Loucy (cell line): ENCODE data around the gene OPA3.
"Not testable (repeated sequence)": the region's sequence is repeated elsewhere in the genome, so short reads cannot be mapped to it uniquely, and the experiment has no call there.

Source experiments
- H2AFZ ChIP-seq: fragments of 200-600 bp; sonication (generic); 2 replicates; pipeline ENCODE4 v1.6.0; 2016; ENCODE audit warnings: antibody characterized with exemption, mild to moderate bottlenecking, low read length, moderate library complexity
- H3F3A ChIP-seq: fragments of 200-600 bp; 2 replicates; pipeline ENCODE4 v1.6.0; 2016; ENCODE audit warnings: antibody characterized with exemption, low read depth, mild to moderate bottlenecking
- H3K27me3 ChIP-seq: fragments of 200-600 bp; sonication (generic); 2 replicates; pipeline ENCODE4 v1.6.1; 2014; ENCODE audit warnings: low read length, mild to moderate bottlenecking; ENCODE audit not compliant: insufficient read depth, poor library complexity, severe bottlenecking
- H3K36me3 ChIP-seq: fragments of 200-600 bp; sonication (generic); 2 replicates; pipeline ENCODE4 v1.6.1; 2016; ENCODE audit warnings: low read length; ENCODE audit not compliant: insufficient read depth
- H3K4me1 ChIP-seq: fragments of 200-600 bp; sonication (generic); 2 replicates; pipeline ENCODE4 v1.5.1; 2014; ENCODE audit warnings: low read length, mild to moderate bottlenecking; ENCODE audit not compliant: insufficient read depth, poor library complexity, severe bottlenecking
- H3K4me2 ChIP-seq: fragments of 200-600 bp; sonication (generic); 2 replicates; pipeline ENCODE4 v1.6.0; 2014; ENCODE audit warnings: antibody characterized with exemption, low read length, low read depth, mild to moderate bottlenecking; ENCODE audit not compliant: poor library complexity, severe bottlenecking
- H3K4me3 ChIP-seq: fragments of 200-600 bp; sonication (generic); 2 replicates; pipeline ENCODE4 v1.5.1; 2014; ENCODE audit warnings: low read length, mild to moderate bottlenecking, mixed read lengths; ENCODE audit not compliant: poor library complexity, severe bottlenecking
- H3K79me2 ChIP-seq: fragments of 200-600 bp; sonication (generic); 2 replicates; pipeline ENCODE4 v1.6.1; 2014; ENCODE audit warnings: low read length; ENCODE audit not compliant: insufficient read depth
- H3K9ac ChIP-seq: fragments of 200-600 bp; sonication (generic); 2 replicates; pipeline ENCODE4 v1.6.0; 2014; ENCODE audit warnings: mild to moderate bottlenecking, low read depth, low read length, moderate library complexity; ENCODE audit not compliant: poor library complexity, severe bottlenecking
- H3K9me2 ChIP-seq: fragments of 200-600 bp; sonication (generic); replicated peaks from 2 replicates; pipeline ENCODE4 v1.6.1; 2016; ENCODE audit warnings: low read depth, low read length, mixed read lengths
- H3K9me3 ChIP-seq: fragments of 200-600 bp; sonication (generic); 2 replicates; pipeline ENCODE4 v1.6.1; 2014; ENCODE audit warnings: mild to moderate bottlenecking, antibody characterized with exemption, low read length, low read depth; ENCODE audit not compliant: insufficient read depth
- H4K20me1 ChIP-seq: fragments of 200-600 bp; sonication (generic); 2 replicates; pipeline ENCODE4 v1.6.0; 2014; ENCODE audit warnings: antibody characterized with exemption, low read length, mild to moderate bottlenecking; ENCODE audit not compliant: insufficient read depth, poor library complexity, severe bottlenecking
- CTCF ChIP-seq: fragments of 200-600 bp; sonication (generic); conservative IDR thresholded peaks from 2 replicates; pipeline ENCODE4 v1.5.1; 2014; ENCODE audit warnings: mild to moderate bottlenecking, antibody characterized with exemption, low read length
- EZH2phosphoT487 ChIP-seq: fragments of 200-600 bp; IDR thresholded peaks from 2 replicates; pipeline ENCODE4 v1.6.1; 2018; ENCODE audit warnings: antibody characterized with exemption, mild to moderate bottlenecking, moderate library complexity, borderline replicate concordance

OPA3 gene

DNA sequence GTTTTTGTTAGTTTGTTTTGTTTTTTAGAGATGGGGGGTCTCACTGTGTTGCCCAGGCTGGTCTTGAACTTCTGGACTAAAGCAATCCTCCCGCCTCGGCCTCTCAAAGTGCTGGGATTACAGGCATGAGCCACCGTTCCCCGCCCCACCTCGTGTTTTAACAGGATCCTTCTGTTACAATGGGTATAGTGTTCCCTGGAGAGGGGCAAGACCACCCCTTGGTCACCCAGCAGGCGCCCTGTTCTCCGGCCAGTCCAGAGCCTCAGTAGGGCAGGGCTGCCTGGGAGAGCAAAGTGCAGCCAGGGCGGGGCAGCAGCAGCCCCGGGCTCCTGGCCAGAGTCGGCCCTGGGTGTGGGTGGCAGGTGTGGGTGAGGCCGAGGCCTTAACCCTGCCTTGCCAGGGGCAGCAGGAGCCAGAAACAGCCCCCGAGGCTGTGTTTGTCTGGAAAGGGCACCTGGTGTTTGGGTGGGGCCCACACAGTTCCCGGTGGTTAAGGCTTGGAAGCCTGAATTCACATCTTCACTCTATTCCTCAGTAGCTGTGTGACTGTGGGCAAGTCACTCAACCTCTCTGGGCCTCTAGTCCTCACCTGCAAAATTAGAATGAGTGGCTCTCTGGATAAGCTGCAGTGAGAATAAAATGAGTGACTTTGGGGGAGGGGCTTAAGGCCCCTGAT lies 70.1 kb downstream of the OPA3 start:
- Histone ChIP-seq H3K4me1 (peaks cover 45% of the 10 kb centered on the region), H3K79me2 (peaks cover 81% of the 10 kb centered on the region), H3K4me2 (peak overlapping the region; percentile 59), H3K4me3 (peak overlapping the region; percentile 16), H3K36me3 (peaks cover 42% of the 10 kb centered on the region; the same call in 1 of the 2 replicates), H3F3A (no peaks in the 10 kb centered on the region), H4K20me1 (peaks cover 69% of the 10 kb centered on the region), H2AFZ (no peak overlapping the region), H3K9me2 (no peaks in the 10 kb centered on the region), H3K9me3 (no peaks in the 10 kb centered on the region), H3K27me3 (no peaks in the 10 kb centered on the region), H3K9ac (peak overlapping the region; percentile 43)
- TF ChIP-seq CTCF (no peak), EZH2phosphoT487 (no peak)

DNA sequence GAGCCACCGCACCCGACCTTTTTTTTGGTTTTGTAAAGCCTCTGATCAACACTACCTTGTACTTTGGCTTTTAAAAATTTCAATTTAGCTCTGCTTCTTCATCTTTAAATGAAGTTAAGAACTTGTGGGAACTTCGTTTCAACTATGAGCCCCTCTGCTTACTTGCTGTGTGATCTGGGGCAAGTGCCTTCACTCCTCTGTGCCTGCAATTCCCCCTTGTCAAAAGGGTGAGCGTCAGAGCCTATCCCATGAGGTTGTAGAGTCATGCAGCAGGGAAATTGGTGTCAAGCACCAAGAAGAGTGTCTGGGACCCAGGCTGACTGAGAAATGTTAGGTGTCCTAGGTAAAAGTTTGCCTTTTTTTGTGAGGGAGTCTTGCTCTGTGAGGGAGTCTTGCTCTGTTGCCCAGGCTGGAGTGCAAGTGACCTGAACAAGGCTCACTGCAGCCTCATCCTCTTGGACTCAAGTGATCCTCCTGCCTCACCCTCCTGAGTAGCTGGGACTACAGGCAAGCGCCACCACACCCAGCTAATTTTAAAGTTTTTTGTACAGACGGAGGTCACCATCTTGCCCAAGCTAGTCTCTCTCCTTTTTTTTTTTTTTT lies 71.6 kb downstream of the OPA3 start:
- peaks cover 90% of the 10 kb centered on the region for H3K79me2 ChIP-seq
- H3K4me1 ChIP-seq, result peaks cover 46% of the 10 kb centered on the region
- H3K9me3 ChIP-seq, result no peaks in the 10 kb centered on the region
- H3K9ac ChIP-seq, result no peak overlapping the region
- no peaks in the 10 kb centered on the region for H3F3A ChIP-seq
- peak overlapping the region; percentile 12 for H3K4me2 ChIP-seq
- H3K27me3 ChIP-seq, result peaks cover 7% of the 10 kb centered on the region
- H3K9me2 ChIP-seq, result no peaks in the 10 kb centered on the region
- H4K20me1 ChIP-seq, result peaks cover 75% of the 10 kb centered on the region
- no peak overlapping the region for H2AFZ ChIP-seq
- no peak for TF ChIP-seq CTCF
- no peak for TF ChIP-seq EZH2phosphoT487
- H3K4me3 ChIP-seq, result no peak overlapping the region
- H3K36me3 ChIP-seq, result peaks cover 35% of the 10 kb centered on the region; the same call in 1 of the 2 replicates

DNA sequence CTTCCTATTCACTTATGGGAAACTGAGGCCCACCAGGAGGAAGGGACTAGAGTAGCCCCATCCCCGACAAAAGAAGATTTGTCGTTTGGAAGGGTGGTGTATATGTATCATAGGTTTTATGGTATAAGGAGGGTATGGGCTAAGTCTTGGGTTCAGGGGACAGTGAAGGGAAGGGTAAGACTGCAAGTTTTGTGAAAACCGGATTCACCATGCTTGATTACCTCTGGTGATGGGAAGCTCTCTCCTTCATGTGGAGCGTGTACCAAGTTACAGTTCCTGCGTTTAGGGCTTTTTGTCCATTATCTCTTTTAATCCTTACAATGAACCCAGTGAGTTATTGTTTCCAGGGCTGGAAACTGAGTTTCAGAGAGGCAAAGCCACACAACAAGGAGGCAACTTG lies 73.5 kb downstream of the OPA3 start:
- no peaks in the 10 kb centered on the region for H3K9me3 ChIP-seq
- H3F3A ChIP-seq, result no peaks in the 10 kb centered on the region
- TF ChIP-seq EZH2phosphoT487, result no peak
- no peak for TF ChIP-seq CTCF
- H3K36me3 ChIP-seq, result peaks cover 26% of the 10 kb centered on the region; the same call in 1 of the 2 replicates
- H4K20me1 ChIP-seq, result peaks cover 75% of the 10 kb centered on the region
- peaks cover 50% of the 10 kb centered on the region for H3K4me1 ChIP-seq
- H3K9me2 ChIP-seq, result no peaks in the 10 kb centered on the region
- H3K4me3 ChIP-seq, result peak overlapping the region; percentile 99
- no peak overlapping the region for H2AFZ ChIP-seq
- H3K9ac ChIP-seq, result peak overlapping the region; percentile 100
- H3K27me3 ChIP-seq, result peaks cover 13% of the 10 kb centered on the region
- H3K4me2 ChIP-seq, result peak overlapping the region; percentile 88
- peaks cover 90% of the 10 kb centered on the region for H3K79me2 ChIP-seq

GRCh38 chr19:45510352-45510751 lies 74.2 kb downstream of the OPA3 start:
- Histone ChIP-seq H3K4me1 (peaks cover 52% of the 10 kb centered on the region), H3K4me2 (peak overlapping the region; percentile 88), H3K9ac (peak overlapping the region; percentile 100), H3K4me3 (peak overlapping the region; percentile 99), H3K79me2 (peaks cover 84% of the 10 kb centered on the region), H3K36me3 (peaks cover 20% of the 10 kb centered on the region; the same call in 1 of the 2 replicates), H4K20me1 (peaks cover 68% of the 10 kb centered on the region), H3K27me3 (peaks cover 13% of the 10 kb centered on the region)
- not testable (repeated sequence) for H3F3A ChIP-seq, H3K9me3 ChIP-seq, H3K9me2 ChIP-seq, H2AFZ ChIP-seq
